GM19351 (cell line): Measurements from ENCODE around the gene PC.
"Not testable (repeated sequence)": the region's sequence is repeated elsewhere in the genome, so short reads cannot be mapped to it uniquely, and the experiment has no call there.

Experiments used
- ATAC-seq: cut with Tn5 transposase; IDR thresholded peaks from one replicate; pipeline ENCODE4 v1.9.1; 2021; ENCODE audit warnings: mild to moderate bottlenecking, moderate library complexity; ENCODE audit not compliant: unreplicated experiment

PC gene

GRCh38 chr11:66800720-66801428, 157.3 kb downstream of the PC start:
- no peak for ATAC-seq

- not testable (repeated sequence) for ATAC-seq
Observed at GRCh38 chr11:66799815-66800214, 158.4 kb downstream of the PC start.
